Muscle layer of colon (tissue), 2 donors: ENCODE results near the gene CSTF2T.

ENCODE experiments used
- H3K27ac ChIP-seq: one replicate; pipeline ENCODE4 v1.7.0; 2013; ENCODE audit warnings: low read depth, mild to moderate bottlenecking, low read length, moderate library complexity
- H3K27me3 ChIP-seq, 2 donors: one replicate each; pipeline ENCODE4 v1.7.0; 2013; ENCODE audit warnings: low read length in 2 of 2, mild to moderate bottlenecking in 2 of 2; ENCODE audit not compliant: insufficient read depth in 2 of 2, control insufficient read depth in 1 of 2
- H3K36me3 ChIP-seq: one replicate; pipeline ENCODE4 v1.7.0; 2013; ENCODE audit warnings: mild to moderate bottlenecking, low read length; ENCODE audit not compliant: insufficient read depth
- H3K4me1 ChIP-seq: one replicate; pipeline ENCODE4 v1.7.0; 2013; ENCODE audit warnings: mild to moderate bottlenecking, low read length; ENCODE audit not compliant: insufficient read depth
- H3K4me3 ChIP-seq, 2 donors: one replicate each; pipeline ENCODE4 v1.7.0; 2013; ENCODE audit warnings: low read length in 2 of 2, low read depth in 1 of 2, mild to moderate bottlenecking in 1 of 2, moderate library complexity in 1 of 2
- H3K9ac ChIP-seq: one replicate; pipeline ENCODE4 v1.7.0; 2013; ENCODE audit warnings: low read length
- H3K9me3 ChIP-seq: one replicate; pipeline ENCODE4 v1.7.0; 2013; ENCODE audit warnings: mild to moderate bottlenecking, low read length
- donor health status: abdominal sarcoma.
- donor health status: Adenocarcinoma of cecum.

CSTF2T gene

DNA sequence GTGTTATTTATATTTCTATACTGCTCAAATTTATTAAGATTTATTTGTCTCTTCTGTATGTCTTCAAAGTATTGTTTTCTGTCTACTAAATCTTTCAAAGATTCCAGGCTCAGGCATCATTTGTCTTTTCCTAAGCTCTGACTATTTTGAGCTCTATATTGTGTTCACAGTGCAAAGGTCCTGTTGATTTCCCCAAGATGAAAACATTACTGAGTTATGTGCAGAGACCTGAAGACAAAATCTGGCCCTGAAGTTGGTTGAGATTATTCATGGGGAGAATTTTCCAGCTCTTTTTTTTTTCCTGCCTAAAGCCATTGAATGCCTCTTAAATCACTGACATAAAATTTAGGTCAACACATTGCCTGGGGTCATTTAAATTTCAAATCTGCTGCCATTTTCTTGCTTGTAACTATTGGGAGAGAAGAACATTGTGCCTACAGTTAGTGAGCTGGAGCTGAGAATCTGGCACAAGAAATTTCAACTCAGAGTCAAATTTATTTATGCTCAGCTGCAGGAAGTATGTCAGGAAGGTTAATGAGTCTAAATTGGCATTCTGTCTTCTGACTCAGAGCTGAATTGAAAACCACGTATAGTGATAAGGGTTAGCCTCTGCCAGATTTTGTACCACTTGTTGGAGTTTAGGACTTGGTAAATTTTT, 31.6 kb downstream of the CSTF2T start:
- H3K27me3 ChIP-seq: no peaks in the 10 kb centered on the region
- no peaks in the 10 kb centered on the region for H3K36me3 ChIP-seq
- no peak overlapping the region for H3K4me3 ChIP-seq
- H3K27ac ChIP-seq: peak overlapping the region; percentile 39
- no peak overlapping the region for H3K9ac ChIP-seq
- peaks cover 3% of the 10 kb centered on the region for H3K9me3 ChIP-seq
- peaks cover 14% of the 10 kb centered on the region for H3K4me1 ChIP-seq

DNA sequence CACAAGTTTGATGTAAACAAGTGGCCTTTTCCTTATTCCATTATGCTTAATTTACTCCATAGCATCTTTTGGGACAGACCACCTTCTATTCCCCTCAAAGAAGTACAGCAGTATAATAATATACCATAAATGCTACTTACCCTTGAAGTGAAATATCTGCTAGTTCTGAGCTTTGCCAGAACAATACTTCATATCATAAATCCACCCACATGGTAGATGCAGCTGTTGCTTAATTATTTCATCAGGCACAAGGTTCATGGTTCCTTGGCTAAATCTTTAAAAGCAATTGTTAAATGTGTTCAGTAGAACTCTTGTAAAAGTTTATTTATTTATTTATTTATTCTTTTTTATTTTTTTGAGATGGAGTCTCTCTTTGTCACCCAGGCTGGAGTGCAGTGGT, 32.9 kb downstream of the CSTF2T start:
- Histone ChIP-seq H3K36me3 (no peaks in the 10 kb centered on the region), H3K9ac (no peak overlapping the region), H3K9me3 (no peaks in the 10 kb centered on the region), H3K27me3 (no peaks in the 10 kb centered on the region), H3K27ac (no peak overlapping the region), H3K4me3 (no peak overlapping the region), H3K4me1 (peaks cover 14% of the 10 kb centered on the region)

DNA sequence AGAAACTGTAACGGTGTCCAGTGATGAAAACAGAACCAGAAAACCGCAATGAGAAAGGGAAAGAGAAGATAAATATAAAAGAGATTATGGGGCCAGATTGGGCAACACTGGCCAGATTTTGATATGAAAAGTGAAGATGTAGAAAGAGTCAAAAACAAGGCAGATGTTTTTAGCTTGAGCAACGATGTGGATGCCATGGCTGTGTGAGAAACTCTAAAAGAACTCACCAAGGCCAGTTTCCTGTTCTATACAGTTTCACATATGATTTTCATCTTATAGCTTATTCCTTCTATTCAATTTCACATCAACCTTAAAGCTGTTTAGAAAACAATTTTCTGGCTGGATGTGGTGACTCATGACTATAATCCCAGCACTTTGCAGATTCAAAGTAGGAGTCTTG, 36.3 kb downstream of the CSTF2T start:
- Histone ChIP-seq H3K4me3 (no peak overlapping the region), H3K27me3 (no peaks in the 10 kb centered on the region), H3K36me3 (no peaks in the 10 kb centered on the region), H3K4me1 (peaks cover 11% of the 10 kb centered on the region), H3K9ac (no peak overlapping the region), H3K27ac (no peak overlapping the region), H3K9me3 (no peaks in the 10 kb centered on the region)

DNA sequence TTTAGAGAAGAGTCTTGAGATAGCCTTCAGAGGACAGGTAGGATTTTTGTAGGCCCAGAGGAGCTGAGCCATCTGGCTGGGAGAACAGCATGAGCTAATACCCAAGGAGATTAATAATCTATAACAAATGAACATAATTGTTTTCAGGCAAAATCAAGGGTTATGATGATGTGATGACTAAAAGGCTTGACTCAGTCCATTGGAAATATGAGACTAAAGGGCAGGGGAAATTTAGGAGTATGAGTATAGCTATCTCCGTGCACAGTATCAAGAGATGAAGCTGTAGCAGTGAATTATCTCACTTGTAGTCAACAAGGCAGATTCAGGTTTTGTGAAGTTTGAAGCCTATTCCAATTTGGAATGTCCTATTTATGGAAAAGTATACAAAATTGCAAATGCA, 40.1 kb downstream of the CSTF2T start:
- Histone ChIP-seq H3K9ac (no peak overlapping the region), H3K27me3 (no peaks in the 10 kb centered on the region), H3K9me3 (no peaks in the 10 kb centered on the region), H3K4me1 (peaks cover 18% of the 10 kb centered on the region), H3K36me3 (no peaks in the 10 kb centered on the region), H3K27ac (no peak overlapping the region), H3K4me3 (no peak overlapping the region)

DNA sequence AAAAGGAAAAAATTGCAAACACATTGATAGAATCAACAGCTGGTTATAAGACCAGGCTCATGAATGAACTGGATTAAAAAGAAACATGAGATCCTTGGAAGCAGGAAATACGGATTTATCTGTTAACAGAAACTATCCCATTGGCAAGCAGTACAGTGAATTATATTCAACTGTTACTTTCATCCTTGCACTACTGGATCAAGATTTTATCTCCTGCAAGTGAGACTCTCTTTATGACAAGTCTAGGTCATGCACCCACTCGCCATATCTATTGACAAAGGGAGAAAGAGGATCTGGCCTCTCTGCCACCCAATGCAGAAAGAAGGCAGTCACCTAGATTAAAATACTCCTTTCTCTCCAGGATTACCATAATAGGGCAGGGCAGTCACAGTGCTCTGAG, 41.4 kb downstream of the CSTF2T start:
- no peak overlapping the region for H3K9ac ChIP-seq
- H3K27me3 ChIP-seq: no peaks in the 10 kb centered on the region
- H3K36me3 ChIP-seq: no peaks in the 10 kb centered on the region
- peaks cover 18% of the 10 kb centered on the region for H3K4me1 ChIP-seq
- H3K4me3 ChIP-seq: no peak overlapping the region
- no peak overlapping the region for H3K27ac ChIP-seq
- no peaks in the 10 kb centered on the region for H3K9me3 ChIP-seq

DNA sequence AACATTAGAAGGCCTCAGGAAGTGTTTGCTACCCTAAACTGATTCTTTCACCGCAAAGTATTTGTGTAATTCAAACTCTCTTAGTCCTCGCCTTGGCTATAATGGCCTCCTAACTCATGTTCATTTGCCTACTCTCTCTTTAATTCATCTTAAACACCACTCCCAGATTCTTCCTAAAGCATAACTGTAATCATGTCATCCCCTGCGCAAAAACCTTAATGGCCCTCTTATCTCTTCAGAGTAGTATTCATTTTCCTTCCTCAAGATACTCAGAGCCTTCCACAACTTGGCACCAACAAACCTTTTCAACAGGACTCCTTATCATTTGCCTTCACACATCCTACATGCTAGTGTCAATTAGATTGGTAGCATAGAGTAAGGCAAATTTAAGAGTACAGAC, 42.9 kb downstream of the CSTF2T start:
- H3K4me1 ChIP-seq: peaks cover 18% of the 10 kb centered on the region
- no peaks in the 10 kb centered on the region for H3K9me3 ChIP-seq
- H3K9ac ChIP-seq: no peak overlapping the region
- H3K4me3 ChIP-seq: no peak overlapping the region
- no peaks in the 10 kb centered on the region for H3K27me3 ChIP-seq
- H3K27ac ChIP-seq: no peak overlapping the region
- no peaks in the 10 kb centered on the region for H3K36me3 ChIP-seq

DNA sequence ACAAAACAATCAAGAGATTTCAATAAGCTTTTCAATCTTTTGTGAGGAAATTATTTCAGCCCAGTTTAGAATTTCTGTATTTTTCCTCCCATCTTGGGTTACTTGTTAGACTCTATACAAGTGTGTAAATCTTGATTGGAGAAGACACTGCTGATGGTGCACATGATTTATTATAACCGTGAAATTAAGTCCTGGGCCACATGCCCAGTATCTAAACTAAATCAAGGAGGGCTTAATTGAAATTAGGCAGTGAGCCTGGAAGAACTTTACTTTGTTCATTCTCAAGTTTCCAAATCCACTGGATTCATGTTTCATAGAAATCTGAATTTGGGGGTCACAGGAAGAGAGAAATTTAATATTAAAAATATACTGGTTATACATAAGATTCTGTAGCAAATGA, 44.5 kb downstream of the CSTF2T start:
- no peaks in the 10 kb centered on the region for H3K27me3 ChIP-seq
- H3K4me3 ChIP-seq: no peak overlapping the region
- H3K4me1 ChIP-seq: peaks cover 18% of the 10 kb centered on the region
- H3K36me3 ChIP-seq: no peaks in the 10 kb centered on the region
- no peaks in the 10 kb centered on the region for H3K9me3 ChIP-seq
- H3K9ac ChIP-seq: no peak overlapping the region
- H3K27ac ChIP-seq: no peak overlapping the region

DNA sequence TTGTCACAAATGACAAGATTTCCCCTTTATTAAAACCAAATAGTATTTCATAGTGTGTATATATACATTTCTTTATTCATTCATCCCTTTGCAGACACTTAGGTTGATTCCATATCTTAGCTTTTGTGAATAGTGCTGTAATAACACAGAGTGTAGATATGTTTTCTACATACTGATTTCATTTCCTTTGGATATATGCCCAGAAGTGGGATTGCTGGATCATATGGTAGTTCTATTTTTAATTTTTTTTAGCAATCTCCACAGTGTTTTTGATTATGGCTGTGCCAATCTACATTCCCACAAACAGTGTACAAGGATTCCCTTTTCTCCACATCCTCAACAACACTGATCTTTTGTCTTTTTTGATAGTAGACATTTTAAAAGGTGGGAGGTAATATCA, 46.4 kb downstream of the CSTF2T start:
- Histone ChIP-seq H3K9ac (no peak overlapping the region), H3K9me3 (no peaks in the 10 kb centered on the region), H3K4me1 (peaks cover 18% of the 10 kb centered on the region), H3K4me3 (no peak overlapping the region), H3K27ac (no peak overlapping the region), H3K27me3 (no peaks in the 10 kb centered on the region), H3K36me3 (no peaks in the 10 kb centered on the region)

DNA sequence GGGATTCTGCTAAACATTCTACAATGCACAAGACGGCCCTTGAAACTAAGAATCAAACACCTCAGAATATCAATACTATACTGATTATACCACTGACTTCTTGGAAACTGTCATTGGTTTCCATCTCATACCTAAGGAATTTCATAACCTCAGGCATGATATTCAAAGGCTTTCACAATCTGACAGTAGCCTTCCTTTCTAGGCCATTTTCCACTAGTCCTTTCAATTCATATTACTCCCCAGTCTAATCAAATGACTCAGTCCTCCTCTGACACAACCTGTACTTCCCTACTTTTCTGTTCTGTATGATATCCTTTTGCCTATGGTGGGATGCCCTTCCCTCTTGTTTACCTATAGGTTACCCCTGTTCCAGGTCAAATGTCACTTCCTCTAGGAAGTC, 48.3 kb downstream of the CSTF2T start:
- Histone ChIP-seq H3K4me3 (no peak overlapping the region), H3K9me3 (no peaks in the 10 kb centered on the region), H3K27ac (no peak overlapping the region), H3K36me3 (no peaks in the 10 kb centered on the region), H3K4me1 (peaks cover 5% of the 10 kb centered on the region), H3K9ac (no peak overlapping the region), H3K27me3 (no peaks in the 10 kb centered on the region)

DNA sequence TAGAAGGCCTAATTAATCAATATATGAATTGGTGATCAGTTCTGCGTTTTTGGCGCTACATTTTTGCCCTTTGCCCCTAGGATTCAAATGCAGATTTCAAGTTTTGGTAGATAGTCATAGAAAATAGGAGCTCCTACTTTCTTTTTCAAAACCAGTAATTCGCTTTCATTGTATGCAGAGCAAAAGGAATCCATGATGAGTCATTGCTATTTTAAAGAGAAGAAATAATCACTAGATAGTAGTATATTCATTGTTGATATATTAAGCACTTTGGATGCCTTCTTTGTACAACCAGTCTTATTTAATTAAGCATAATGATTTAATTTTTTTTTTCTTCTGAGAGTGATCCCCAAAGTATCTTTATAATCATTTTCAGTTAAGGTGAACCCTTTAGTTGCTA, 50.3 kb downstream of the CSTF2T start:
- no peaks in the 10 kb centered on the region for H3K4me1 ChIP-seq
- H3K9me3 ChIP-seq: no peaks in the 10 kb centered on the region
- no peaks in the 10 kb centered on the region for H3K36me3 ChIP-seq
- H3K27me3 ChIP-seq: no peaks in the 10 kb centered on the region
- no peak overlapping the region for H3K27ac ChIP-seq
- no peak overlapping the region for H3K9ac ChIP-seq
- H3K4me3 ChIP-seq: no peak overlapping the region
